GM12875 (cell line): ENCODE data around the gene MRPL23.
"Not testable (repeated sequence)": the region's sequence is repeated elsewhere in the genome, so short reads cannot be mapped to it uniquely, and the experiment has no call there.

Source experiments
- H3K4me3 ChIP-seq: one replicate; pipeline ENCODE4 v1.5.1; 2011; ENCODE audit warnings: low read depth, low read length, control low read depth
- CTCF ChIP-seq: IDR thresholded peaks from 2 replicates; pipeline ENCODE4 v1.5.1; 2011; ENCODE audit warnings: low read depth, mild to moderate bottlenecking, control low read depth, inconsistent platforms, low read length, moderate library complexity, borderline replicate concordance; ENCODE audit not compliant: insufficient read depth

The MRPL23 gene

GRCh38 chr11:1936781-1937615 lies 10.1 kb upstream of the MRPL23 start:
- TF ChIP-seq CTCF: no peak
- no peak overlapping the region for H3K4me3 ChIP-seq

- TF ChIP-seq CTCF: no peak
These were observed 9.4 kb upstream of the MRPL23 start for GRCh38 chr11:1937616-1938342.

GRCh38 chr11:1938343-1939005 lies 8.7 kb upstream of the MRPL23 start:
- TF ChIP-seq CTCF: no peak
- no peak overlapping the region for H3K4me3 ChIP-seq

More at GRCh38 chr11:1937616-1938342, 9.4 kb upstream of the MRPL23 start:
- no peak overlapping the region for H3K4me3 ChIP-seq

DNA sequence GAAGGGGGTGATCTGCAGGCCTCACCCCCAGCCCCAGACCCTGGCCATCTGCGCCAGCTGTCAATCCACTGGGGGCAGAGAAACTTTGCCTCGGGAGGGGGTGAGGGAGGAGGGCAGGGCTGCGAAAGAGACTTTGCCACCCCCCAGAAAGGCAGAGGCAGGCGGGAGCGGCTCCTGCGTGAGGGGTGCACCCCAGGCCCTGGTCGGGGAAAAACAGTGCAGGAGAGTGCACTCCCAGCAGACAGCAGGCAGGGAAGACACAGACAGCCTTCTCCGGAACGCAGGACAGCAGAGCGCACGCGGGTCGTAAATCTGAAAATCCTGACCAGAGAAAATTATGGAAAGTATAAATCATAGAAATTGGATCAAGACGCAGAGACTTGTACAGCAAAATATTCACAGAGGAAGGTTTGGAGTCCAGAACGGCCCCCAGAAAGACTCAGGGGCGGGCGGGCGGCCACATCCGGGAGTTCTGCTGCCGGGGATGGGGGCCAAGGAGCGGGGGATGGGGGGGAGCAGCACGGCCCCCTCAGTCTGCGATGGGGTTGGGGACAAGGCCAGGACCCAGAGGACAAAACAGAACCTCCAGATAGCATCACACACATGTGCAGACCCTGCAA lies 8.0 kb upstream of the MRPL23 start:
- no peak for TF ChIP-seq CTCF
- no peak overlapping the region for H3K4me3 ChIP-seq

- H3K4me3 ChIP-seq: not testable (repeated sequence)
These were observed 7.3 kb upstream of the MRPL23 start for GRCh38 chr11:1939788-1940187.

DNA sequence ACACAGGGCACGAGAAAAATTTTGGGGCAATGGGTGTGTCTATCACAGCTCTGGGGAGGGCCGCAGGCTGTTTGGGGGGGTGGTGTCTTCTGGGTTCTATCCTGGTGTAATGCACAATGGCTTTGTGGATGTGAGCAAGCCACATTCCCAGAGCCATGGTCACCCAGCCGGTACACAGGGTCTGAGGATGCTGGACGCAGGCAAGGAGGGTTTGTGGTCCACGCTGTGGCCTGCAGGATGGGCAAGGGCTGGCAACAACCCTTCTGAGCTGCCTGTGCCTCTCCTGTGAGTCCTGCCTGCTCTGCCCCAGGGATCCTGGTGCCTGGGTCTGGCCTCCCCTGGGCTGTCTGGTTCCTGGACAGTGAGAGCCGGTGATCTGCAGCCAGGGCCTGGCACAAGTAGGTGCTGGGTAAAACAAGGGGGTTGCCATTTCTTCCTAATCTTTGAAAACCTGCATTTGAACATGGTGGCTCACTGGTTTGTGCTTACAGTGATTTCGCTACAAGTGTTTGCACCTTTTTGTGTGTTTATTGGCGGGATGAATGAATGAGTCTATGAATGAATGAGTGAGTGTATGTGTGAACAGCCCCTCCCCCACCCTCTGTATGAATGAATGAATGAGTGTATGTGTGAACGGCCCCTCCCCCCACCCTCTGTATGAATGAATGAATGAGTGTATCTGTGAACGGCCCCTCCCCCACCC lies 4.4 kb upstream of the MRPL23 start:
- TF ChIP-seq CTCF: no peak
- H3K4me3 ChIP-seq: no peak overlapping the region

- no peak for TF ChIP-seq CTCF
- H3K4me3 ChIP-seq: no peak overlapping the region
These were observed 3.6 kb upstream of the MRPL23 start for GRCh38 chr11:1943576-1943975.
